Endothelial cell of umbilical vein (primary cell): Measurements from ENCODE around the gene ENAH. TPM values are rescaled to one million over a fixed set of nuclear protein-coding genes. Genes with fewer than 3 reads are reported as not detected.

ENCODE experiments used
- BruUV-seq: library from RNA; stranded (reverse); fragments of 400-500 nt; replicated peaks from 2 replicates; lab custom pipeline; 2021; lab: Mats Ljungman, UMichigan
- CTCF ChIA-PET: fragments of 300-600, 350-600 bp; sonication (Branson Sonifier 250); formaldehyde crosslinking; loops from one replicate; lab custom pipeline; 2021; ENCODE audit warnings: antibody characterized with exemption, inconsistent platforms; lab: Charles Lee
- POLR2A ChIA-PET: fragments of 300-600, 350-600 bp; sonication (Branson Sonifier 250); formaldehyde crosslinking; loops from one replicate; lab custom pipeline; 2021; ENCODE audit warnings: antibody characterized with exemption, inconsistent platforms; lab: Charles Lee
- DNase-seq: peaks from one replicate; pipeline ENCODE4 v3.0.0-alpha.2; 2011; ENCODE audit warnings: low read depth, low spot score
- FAIRE-seq: peaks from 2 replicates; lab custom pipeline; 2011; peaks lifted over from hg19 to GRCh38; lab: Jason Lieb, UNC
- H2AFZ ChIP-seq: 2 replicates; pipeline ENCODE4 v1.6.0; 2012; ENCODE audit warnings: low read depth, low read length, control low read depth, inconsistent platforms
- H3K27ac ChIP-seq: 2 replicates; pipeline ENCODE4 v1.5.1; 2011; ENCODE audit warnings: low read depth, mild to moderate bottlenecking, control low read depth, low read length, moderate library complexity; ENCODE audit not compliant: insufficient read depth
- H3K27me3 ChIP-seq, 2 experiments: 2 replicates each; pipeline versions ENCODE4 v1.6.0 to v1.6.1; 2011; ENCODE audit warnings: low read length in 2 of 2, mixed read lengths in 1 of 2; ENCODE audit not compliant: control insufficient read depth in 2 of 2, insufficient read depth in 2 of 2
- H3K36me3 ChIP-seq, 2 experiments: 2 replicates in 1 of 2; 3 replicates in 1 of 2; pipeline ENCODE4 v1.5.1; 2011; ENCODE audit warnings: low read length in 2 of 2, mild to moderate bottlenecking in 1 of 2, moderate library complexity in 1 of 2; ENCODE audit not compliant: control insufficient read depth in 2 of 2, insufficient read depth in 2 of 2; ENCODE audit errors: extremely low read depth in 1 of 2
- H3K4me1 ChIP-seq: 3 replicates; pipeline ENCODE4 v1.5.1; 2011; ENCODE audit warnings: mild to moderate bottlenecking, low read length; ENCODE audit not compliant: control insufficient read depth, insufficient read depth; ENCODE audit errors: extremely low read depth
- H3K4me2 ChIP-seq: 2 replicates; pipeline ENCODE4 v1.6.1; 2011; ENCODE audit warnings: low read length, control low read depth, mixed read lengths; ENCODE audit not compliant: insufficient read depth
- H3K4me3 ChIP-seq, 3 experiments: fragments of 200-600 bp in 1 of 3; sonication (generic), shearing (Covaris generic) in 1 of 3; replicated peaks in 1 of 3; 2 replicates each; pipeline ENCODE4 v1.5.1; 2011 to 2016; ENCODE audit warnings: control low read depth in 3 of 3, low read length in 3 of 3, mild to moderate bottlenecking in 2 of 3, inconsistent platforms in 1 of 3, low read depth in 1 of 3, moderate library complexity in 1 of 3; ENCODE audit not compliant: insufficient read depth in 1 of 3
- H3K79me2 ChIP-seq: 2 replicates; pipeline ENCODE4 v1.6.0; 2012; ENCODE audit warnings: low read length, inconsistent platforms; ENCODE audit not compliant: control insufficient read depth, insufficient read depth
- H3K9ac ChIP-seq: replicated peaks from 2 replicates; pipeline ENCODE3; 2011; ENCODE audit warnings: low read length, control low read depth; ENCODE audit not compliant: insufficient read depth; ENCODE audit errors: extremely low read depth
- H3K9me1 ChIP-seq: replicated peaks from 3 replicates; pipeline ENCODE4 v1.6.0; 2011; ENCODE audit warnings: mild to moderate bottlenecking, low read length; ENCODE audit not compliant: control insufficient read depth, insufficient read depth; ENCODE audit errors: extremely low read depth
- H3K9me3 ChIP-seq: replicated peaks from 2 replicates; pipeline ENCODE4 v1.5.1; 2012; ENCODE audit warnings: low read length, inconsistent platforms; ENCODE audit not compliant: control insufficient read depth, insufficient read depth
- H4K20me1 ChIP-seq: replicated peaks from 2 replicates; pipeline ENCODE3; 2011; ENCODE audit warnings: mild to moderate bottlenecking, low read length; ENCODE audit not compliant: control insufficient read depth, insufficient read depth; ENCODE audit errors: extremely low read depth
- CTCF ChIP-seq, 2 donors: IDR thresholded peaks; 1 replicate in 1 of 2; 2 replicates in 1 of 2; pipeline ENCODE4 v1.5.1; 2011; ENCODE audit warnings: low read length in 2 of 2, mild to moderate bottlenecking in 2 of 2, moderate library complexity in 2 of 2, control low read depth in 1 of 2, inconsistent platforms in 1 of 2, low read depth in 1 of 2; ENCODE audit not compliant: insufficient read depth in 1 of 2; ENCODE audit errors: extremely low read depth in 1 of 2
- EZH2 ChIP-seq: IDR thresholded peaks from 2 replicates; pipeline ENCODE4 v1.6.1; 2012; ENCODE audit warnings: borderline replicate concordance, low read depth, mild to moderate bottlenecking, moderate library complexity, low read length, inconsistent platforms; ENCODE audit not compliant: severe bottlenecking
- FOS ChIP-seq: IDR thresholded peaks from 2 replicates; pipeline ENCODE4 v1.6.1; 2011; ENCODE audit warnings: mild to moderate bottlenecking, low read length, moderate library complexity, borderline replicate concordance; ENCODE audit not compliant: insufficient read depth
- GATA2 ChIP-seq: IDR thresholded peaks from 2 replicates; pipeline ENCODE4 v1.7.0; 2011; ENCODE audit warnings: low read depth, mild to moderate bottlenecking, moderate library complexity, mixed read lengths, low read length; ENCODE audit not compliant: insufficient read length, insufficient read depth
- JUN ChIP-seq: IDR thresholded peaks from 2 replicates; pipeline ENCODE4 v1.6.1; 2011; ENCODE audit warnings: borderline replicate concordance, low read depth; ENCODE audit not compliant: insufficient read length, insufficient read depth
- MAX ChIP-seq: IDR thresholded peaks from 2 replicates; pipeline ENCODE4 v1.6.1; 2011; ENCODE audit not compliant: insufficient read depth, insufficient read length
- MYC ChIP-seq: IDR thresholded peaks from one replicate; pipeline ENCODE4 v1.6.1; 2011; ENCODE audit warnings: mild to moderate bottlenecking, low read depth, low read length
- POLR2A ChIP-seq: IDR thresholded peaks from 2 replicates; pipeline ENCODE4 v1.6.1; 2012; ENCODE audit warnings: low read depth, mild to moderate bottlenecking, control low read depth, low read length
- POLR2AphosphoS5 ChIP-seq: IDR thresholded peaks from 2 replicates; pipeline ENCODE4 v1.6.1; 2012; ENCODE audit warnings: low read depth, mild to moderate bottlenecking, control low read depth, low read length, moderate library complexity; ENCODE audit not compliant: insufficient read depth
- dilution Hi-C: fragments of 300-500 bp; cut with MboI; formaldehyde crosslinking; loops from one replicate; pipeline ENCODE4 v1.15.0; 2019; ENCODE audit warnings: low sequenced_read_pairs; ENCODE audit not compliant: extremely low pct_ligation_motif_present
- intact Hi-C: fragments of 100-400 bp; cut with micrococcal nuclease; formaldehyde crosslinking; loops from one replicate; pipeline ENCODE4 v1.10.0; 2022
- polyA plus RNA-seq, 4 experiments: library from polyadenylated mRNA; depleted of rRNA in 3 of 4; stranded (reverse) in 3 of 4; unstranded in 1 of 4; fragments of >200 nt; gene quantifications; 2 replicates each; pipeline versions ENCODE4 v1.2.1 to v1.2.3, GENCODE V29; 2011 to 2012; ENCODE audit warnings: missing spikeins in 1 of 4
- total RNA-seq: library from RNA; stranded (reverse); gene quantifications from 2 replicates; pipeline ENCODE4 v1.2.3, GENCODE V29; 2021

Gene ENAH
- total and polyA plus RNA-seq, 2 donors (not counting 3 experiments of a cell fraction or from before 2014, with no cell fraction given): 19.9 to 95.6 TPM

GRCh38 chr1:225460021-225460736 is 192.7 kb downstream of the ENAH start:
- intact Hi-C loops (no loop called here), dilution Hi-C loops (no loop called here)
- H3K9me1 ChIP-seq: no peaks in the 10 kb centered on the region
- H3K27ac ChIP-seq: no peak overlapping the region
- H3K4me2 ChIP-seq: no peak overlapping the region
- DNase-seq (no peak), FAIRE-seq (no peak)
- no peaks in the 10 kb centered on the region for H3K36me3 ChIP-seq
- H4K20me1 ChIP-seq: no peaks in the 10 kb centered on the region
- peaks cover 10% of the 10 kb centered on the region for H3K4me1 ChIP-seq
- ChIA-PET POLR2A (no interaction called here), CTCF (interaction anchor here (1.6 to 2.6 kb wide), 5 partner anchors 14 to 451 kb away, joined by 5 to 15 read pairs (median 10); no protein-coding TSS in a partner anchor)
- no TSS peak for BruUV-seq
- H3K79me2 ChIP-seq: no peaks in the 10 kb centered on the region
- H3K9me3 ChIP-seq: no peaks in the 10 kb centered on the region
- TF ChIP-seq JUN (no peak), POLR2A (no peak), FOS (no peak), EZH2 (no peak), MAX (no peak), MYC (no peak), GATA2 (no peak), POLR2AphosphoS5 (no peak), CTCF (IDR thresholded peaks at IDR 0.05; ENCODE audit: extremely low read depth in 1 of 2, insufficient read depth in 1 of 2, low read depth in 1 of 2, low read length in 2 of 2) (no peak)
- H3K4me3 ChIP-seq: no peak overlapping the region
- no peaks in the 10 kb centered on the region for H3K27me3 ChIP-seq
- no peak overlapping the region for H2AFZ ChIP-seq
- H3K9ac ChIP-seq: no peak overlapping the region
